Effector CD4-positive, alpha-beta T cell (primary cell): ENCODE data around the gene FSHR.

Source experiments
- DNase-seq: peaks from one replicate; pipeline ENCODE4 v3.0.0-alpha.2; 2020

FSHR gene

GRCh38 chr2:49110571-49110970, 43.7 kb downstream of the FSHR start:
- DNase-seq: no peak

GRCh38 chr2:49108851-49109250, 45.5 kb downstream of the FSHR start:
- DNase-seq: no peak

GRCh38 chr2:49108436-49108835, 45.9 kb downstream of the FSHR start:
- no peak for DNase-seq

- DNase-seq: no peak
Measured at GRCh38 chr2:49105506-49105905, 48.8 kb downstream of the FSHR start.

GRCh38 chr2:49102146-49102545, 52.2 kb downstream of the FSHR start:
- no peak for DNase-seq

GRCh38 chr2:49080681-49081080, 73.6 kb downstream of the FSHR start:
- no peak for DNase-seq

- no peak for DNase-seq
Measured at GRCh38 chr2:49070716-49071115, 83.6 kb downstream of the FSHR start.

- no peak for DNase-seq
Measured at GRCh38 chr2:49069829-49070228, 84.5 kb downstream of the FSHR start.

GRCh38 chr2:49068613-49069012, 85.7 kb downstream of the FSHR start:
- no peak for DNase-seq

- DNase-seq: no peak
Measured at GRCh38 chr2:49067971-49068370, 86.3 kb downstream of the FSHR start.

- no peak for DNase-seq
Measured at GRCh38 chr2:49053156-49053555, 101.2 kb downstream of the FSHR start.

- no peak for DNase-seq
Measured at GRCh38 chr2:49050265-49050664, 104.0 kb downstream of the FSHR start.

- no peak for DNase-seq
Measured at GRCh38 chr2:49049161-49049560, 105.2 kb downstream of the FSHR start.

- no peak for DNase-seq
Measured at GRCh38 chr2:49045083-49045482, 109.2 kb downstream of the FSHR start.

GRCh38 chr2:49044350-49045079, 109.8 kb downstream of the FSHR start:
- DNase-seq: no peak

GRCh38 chr2:49043405-49043982, 110.8 kb downstream of the FSHR start:
- no peak for DNase-seq

GRCh38 chr2:49042488-49042887, 111.8 kb downstream of the FSHR start:
- DNase-seq: no peak

GRCh38 chr2:49041061-49041460, 113.3 kb downstream of the FSHR start:
- DNase-seq: no peak

GRCh38 chr2:49037197-49037596, 117.1 kb downstream of the FSHR start:
- DNase-seq: no peak

- DNase-seq: no peak
Measured at GRCh38 chr2:49035481-49035880, 118.8 kb downstream of the FSHR start.

- DNase-seq: no peak
Measured at GRCh38 chr2:49033394-49034185, 120.7 kb downstream of the FSHR start.

GRCh38 chr2:49032936-49033335, 121.4 kb downstream of the FSHR start:
- DNase-seq: no peak

GRCh38 chr2:49032126-49032525, 122.2 kb downstream of the FSHR start:
- DNase-seq: no peak

GRCh38 chr2:49029406-49029805, 124.9 kb downstream of the FSHR start:
- no peak for DNase-seq
